Osteocyte (in vitro differentiated cells): ENCODE results near the gene DUSP5. TPM values are rescaled to one million over a fixed set of nuclear protein-coding genes. Genes with fewer than 3 reads are reported as not detected.
A peak's percentile ranks its signal among the peaks of the same experiment; 100 is the strongest.

ENCODE experiments used
- DNase-seq: peaks from one replicate; pipeline ENCODE4 v3.0.0; 2021; ENCODE audit warnings: mixed read lengths; ENCODE audit not compliant: unreplicated experiment; ENCODE audit errors: extremely low spot score
- H3K27ac Mint-ChIP-seq: one replicate; pipeline ENCODE4 v1.8.0; 2021; ENCODE audit warnings: mild to moderate bottlenecking, mixed read lengths; ENCODE audit not compliant: unreplicated experiment
- H3K27me3 Mint-ChIP-seq: one replicate; pipeline ENCODE4 v1.8.0; 2021; ENCODE audit warnings: mixed read lengths; ENCODE audit not compliant: unreplicated experiment
- H3K36me3 Mint-ChIP-seq: one replicate; pipeline ENCODE4 v1.8.0; 2021; ENCODE audit warnings: mixed read lengths; ENCODE audit not compliant: unreplicated experiment
- H3K4me1 Mint-ChIP-seq: one replicate; pipeline ENCODE4 v1.8.0; 2021; ENCODE audit warnings: mixed read lengths; ENCODE audit not compliant: unreplicated experiment
- H3K4me3 Mint-ChIP-seq: one replicate; pipeline ENCODE4 v1.8.0; 2021; ENCODE audit warnings: mild to moderate bottlenecking, moderate library complexity, mixed read lengths; ENCODE audit not compliant: unreplicated experiment
- H3K9me3 Mint-ChIP-seq: one replicate; pipeline ENCODE4 v1.8.0; 2021; ENCODE audit warnings: mixed read lengths; ENCODE audit not compliant: unreplicated experiment
- CTCF ChIP-seq: fragments of 200-600 bp; sonication (generic); IDR thresholded peaks from 2 replicates; pipeline ENCODE4 v1.5.0; 2021; ENCODE audit warnings: antibody characterized with exemption, mild to moderate bottlenecking, moderate library complexity
- total RNA-seq: library from RNA; stranded (reverse); gene quantifications from 2 replicates; pipeline ENCODE4 v1.2.1, GENCODE V29; 2021

The DUSP5 gene
- total RNA-seq, 1 donor from 2014 or later, result 16.1 TPM

GRCh38 chr10:110549211-110549610 lies 51.5 kb downstream of the DUSP5 start:
- H3K27ac Mint-ChIP-seq, result no peak overlapping the region
- H3K4me3 Mint-ChIP-seq, result no peak overlapping the region
- peaks cover 5% of the 10 kb centered on the region for H3K4me1 Mint-ChIP-seq
- no peak for TF ChIP-seq CTCF
- H3K27me3 Mint-ChIP-seq, result peaks cover 28% of the 10 kb centered on the region
- H3K9me3 Mint-ChIP-seq, result no peaks in the 10 kb centered on the region
- no peak for DNase-seq
- no peaks in the 10 kb centered on the region for H3K36me3 Mint-ChIP-seq

- H3K9me3 Mint-ChIP-seq, result no peaks in the 10 kb centered on the region
- no peaks in the 10 kb centered on the region for H3K4me1 Mint-ChIP-seq
- H3K27me3 Mint-ChIP-seq, result peaks cover 23% of the 10 kb centered on the region
- DNase-seq, result no peak
- H3K27ac Mint-ChIP-seq, result no peak overlapping the region
- TF ChIP-seq CTCF, result no peak
- no peaks in the 10 kb centered on the region for H3K36me3 Mint-ChIP-seq
- H3K4me3 Mint-ChIP-seq, result no peak overlapping the region
Observed at GRCh38 chr10:110553905-110554304, 56.2 kb downstream of the DUSP5 start.

GRCh38 chr10:110556296-110556695 lies 58.6 kb downstream of the DUSP5 start:
- peaks cover 3% of the 10 kb centered on the region for H3K9me3 Mint-ChIP-seq
- H3K27me3 Mint-ChIP-seq, result peaks cover 20% of the 10 kb centered on the region
- H3K36me3 Mint-ChIP-seq, result no peaks in the 10 kb centered on the region
- TF ChIP-seq CTCF, result no peak
- no peak overlapping the region for H3K4me3 Mint-ChIP-seq
- no peaks in the 10 kb centered on the region for H3K4me1 Mint-ChIP-seq
- H3K27ac Mint-ChIP-seq, result no peak overlapping the region
- no peak for DNase-seq

GRCh38 chr10:110556969-110557601 lies 59.4 kb downstream of the DUSP5 start:
- TF ChIP-seq CTCF, result peak; percentile 63
- Mint-ChIP-seq H3K9me3 (peaks cover 4% of the 10 kb centered on the region), H3K4me3 (no peak overlapping the region), H3K27me3 (peaks cover 12% of the 10 kb centered on the region), H3K36me3 (no peaks in the 10 kb centered on the region), H3K4me1 (no peaks in the 10 kb centered on the region), H3K27ac (no peak overlapping the region)
- no peak for DNase-seq

GRCh38 chr10:110558041-110558440 lies 60.3 kb downstream of the DUSP5 start:
- H3K4me3 Mint-ChIP-seq, result no peak overlapping the region
- H3K4me1 Mint-ChIP-seq, result no peaks in the 10 kb centered on the region
- peaks cover 12% of the 10 kb centered on the region for H3K27me3 Mint-ChIP-seq
- TF ChIP-seq CTCF, result no peak
- H3K9me3 Mint-ChIP-seq, result peaks cover 4% of the 10 kb centered on the region
- no peak overlapping the region for H3K27ac Mint-ChIP-seq
- DNase-seq, result no peak
- H3K36me3 Mint-ChIP-seq, result no peaks in the 10 kb centered on the region
